Psoas muscle (tissue), 8 donors: ENCODE measurements around the gene ZBTB33. TPM values are rescaled to one million over a fixed set of nuclear protein-coding genes. Genes with fewer than 3 reads are reported as not detected.

Experiments used
- ATAC-seq, 4 donors: fragments of 200-7000 bp; cut with Tn5 transposase; one replicate each; pipeline ENCODE4 v1.9.1; 2020; ENCODE audit warnings: moderate library complexity in 3 of 4, mild to moderate bottlenecking in 2 of 4
- DNase-seq, 2 donors: peaks; one replicate each; pipeline ENCODE4 v3.0.0-alpha.2; 2020
- H3K27ac ChIP-seq: fragments of 200-600 bp; one replicate; pipeline ENCODE4 v1.8.0; 2022
- H3K27me3 ChIP-seq, 3 donors: fragments of 200-600 bp in 1 of 3; one replicate each; pipeline versions ENCODE4 v1.6.1 to v1.8.0; 2013 to 2022; ENCODE audit warnings: low read length in 2 of 3, mild to moderate bottlenecking in 2 of 3, moderate library complexity in 1 of 3; ENCODE audit not compliant: insufficient read depth in 3 of 3
- H3K36me3 ChIP-seq, 2 donors: fragments of 200-600 bp in 1 of 2; one replicate each; pipeline versions ENCODE4 v1.6.1 to v1.8.0; 2013 to 2022; ENCODE audit warnings: low read depth in 1 of 2, mild to moderate bottlenecking in 1 of 2, moderate library complexity in 1 of 2; ENCODE audit not compliant: insufficient read depth in 1 of 2
- H3K4me1 ChIP-seq: fragments of 200-600 bp; one replicate; pipeline ENCODE4 v1.8.0; 2022
- H3K4me3 ChIP-seq: fragments of 200-600 bp; one replicate; pipeline ENCODE4 v1.8.0; 2022; ENCODE audit warnings: mild to moderate bottlenecking
- H3K9me3 ChIP-seq: fragments of 200-600 bp; one replicate; pipeline ENCODE4 v1.8.0; 2022
- CTCF ChIP-seq: fragments of 200-600 bp; IDR thresholded peaks from one replicate; pipeline ENCODE4 v1.8.0; 2022; ENCODE audit warnings: antibody characterized with exemption
- WGBS, 3 donors: extraction: QIAGEN DNeasy Blood & Tissue Kit; methylation state at CpG; one replicate each; pipeline versions ENCODE4 v1.1.6 to v1.1.7; 2013; 5-methylcytosine and 5-hydroxymethylcytosine counted together
- intact Hi-C, 2 donors: fragments of 100-400 bp; cut with DNase I; formaldehyde crosslinking; loops; one replicate each; pipeline versions ENCODE4 v1.11.0 to v1.14.2; 2022
- polyA plus RNA-seq, 3 donors: library from polyadenylated mRNA; stranded (reverse); fragments of 200-250 nt; gene quantifications; one replicate each; pipeline ENCODE4 v1.2.3, GENCODE V29; 2013
- total RNA-seq, 4 donors: library from RNA; stranded (reverse); fragmentation: NEBNext Ultra II Directional in 2 of 4; extraction: Animal tissue kit (Norgen Biotek cat#: 25700) in 2 of 4; gene quantifications; one replicate each; pipeline versions ENCODE4 v1.2.1 to v1.2.4, GENCODE V29; 2021 to 2023
- donor health status: healthy with polysubstance abuse.
- donor health status: DM: no; HTN: no; CAD: no; lungs with moderate emphysema.
- donor health status: Bipolar disorder and iron deficiency.
- donor health status: healthy.
- donor health status: DM: yes; HTN: yes; CAD: no.
- donor health status: DM: no; HTN: no; CAD: no.
- donor health status: DM: no; HTN: no; CAD: no.
- donor health status: DM: yes; HTN: yes; CAD: no.

Gene ZBTB33
- total and polyA plus RNA-seq, 7 donors = 2.6 to 11.8 (median 7.5) TPM

GRCh38 chrX:120306630-120307029, 56.0 kb downstream of the ZBTB33 start:
- H3K9me3 ChIP-seq = no peaks in the 10 kb centered on the region
- no peak overlapping the region for H3K27ac ChIP-seq
- no peaks in the 10 kb centered on the region for H3K36me3 ChIP-seq
- no peak for ATAC-seq
- WGBS, 3 donors = 65 to 85% (median 80%) methylated on average over 2 of the region's 2 CpGs
- no peak overlapping the region for H3K4me3 ChIP-seq
- no peak for DNase-seq
- no peak for TF ChIP-seq CTCF
- intact Hi-C loops = loop anchor here in 1 of 2 donors (5.0 kb wide), 1 partner anchor 54 kb away; the partner anchor contains the start of gene ZBTB33
- H3K4me1 ChIP-seq = no peaks in the 10 kb centered on the region
- peaks cover 0 to 17% (median 3%) of the 10 kb centered on the region in 3 donors for H3K27me3 ChIP-seq

Other genes with a start within 250 kb of the ZBTB33 start
- gene RHOXF2B, start 173.1 kb upstream of the ZBTB33 start, total RNA-seq = not detected
- gene RHOXF2B, start 173.1 kb upstream of the ZBTB33 start, polyA plus RNA-seq = not detected
- gene RHOXF1, start 134.9 kb upstream of the ZBTB33 start, total RNA-seq = not detected
- not detected for gene RHOXF1, start 134.9 kb upstream of the ZBTB33 start, polyA plus RNA-seq
- not detected for gene RHOXF2, start 92.2 kb upstream of the ZBTB33 start, total RNA-seq
- not detected for gene RHOXF2, start 92.2 kb upstream of the ZBTB33 start, polyA plus RNA-seq
- 1 to 10 TPM in 1 of 4 donors, under 1 TPM in 3; 0.06 to 2.0 (median 0.30) TPM for gene TMEM255A, start 60.6 kb downstream of the ZBTB33 start, total RNA-seq
- gene TMEM255A, start 60.6 kb downstream of the ZBTB33 start, polyA plus RNA-seq = under 1 TPM; 0.13 to 0.38 (median 0.14) TPM
- gene ATP1B4, start 111.3 kb downstream of the ZBTB33 start, total RNA-seq = 10 to 100 TPM in 2 of 4 donors, 1 to 10 TPM in 2; 7.1 to 41.5 (median 10.8) TPM
- gene ATP1B4, start 111.3 kb downstream of the ZBTB33 start, polyA plus RNA-seq = 1 to 10 TPM in 2 of 3 donors, under 1 TPM in 1; 0.26 to 7.0 (median 2.1) TPM
- gene LAMP2, start 218.5 kb downstream of the ZBTB33 start, total RNA-seq = 100 to 1,000 TPM in 2 of 4 donors, 10 to 100 TPM in 2; 86.0 to 123 (median 98.2) TPM
- 10 to 100 TPM; 24.5 to 89.4 (median 39.1) TPM for gene LAMP2, start 218.5 kb downstream of the ZBTB33 start, polyA plus RNA-seq